ENCODE measurements around the gene GRAMD1B. TPM values are rescaled to one million over a fixed set of nuclear protein-coding genes. Genes with fewer than 3 reads are reported as not detected.
"Not testable (repeated sequence)": the region's sequence is repeated elsewhere in the genome, so short reads cannot be mapped to it uniquely, and the experiment has no call there.

The GRAMD1B gene
- total and polyA plus RNA-seq, 12 donors = 7.3 to 41.0 (median 21.0) TPM

DNA sequence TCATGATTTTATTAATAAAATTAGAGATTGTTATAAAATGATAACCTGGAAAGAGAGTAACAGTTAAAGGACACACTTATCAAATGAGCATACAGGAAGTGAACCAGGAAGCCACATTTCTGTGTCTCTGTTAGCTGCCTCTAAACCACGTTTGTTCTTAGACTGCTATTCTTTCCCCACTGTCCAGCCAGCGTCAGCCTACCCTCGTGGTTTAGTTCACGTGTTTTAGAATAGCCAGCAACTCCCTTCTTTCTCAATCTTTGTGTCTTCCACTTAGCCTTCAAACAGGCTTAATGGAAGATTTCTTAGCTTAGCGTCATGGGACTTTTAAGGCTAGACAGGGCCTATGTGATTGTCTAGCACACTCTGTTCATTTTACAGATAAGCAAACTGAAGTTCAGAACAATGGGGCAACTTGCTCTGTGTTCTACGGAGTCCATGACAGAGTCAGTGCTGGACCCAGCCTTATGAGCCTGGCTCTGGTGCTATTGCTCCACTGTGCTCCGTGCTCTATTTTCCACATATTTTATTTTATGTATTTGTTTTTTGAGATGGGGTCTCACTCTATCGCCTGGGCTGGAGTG lies 27.2 kb downstream of the GRAMD1B start:
- ATAC-seq = peak in 6 of 8 donors; percentile 15 to 39 (median 27)
- TF ChIP-seq, protein P1, sequence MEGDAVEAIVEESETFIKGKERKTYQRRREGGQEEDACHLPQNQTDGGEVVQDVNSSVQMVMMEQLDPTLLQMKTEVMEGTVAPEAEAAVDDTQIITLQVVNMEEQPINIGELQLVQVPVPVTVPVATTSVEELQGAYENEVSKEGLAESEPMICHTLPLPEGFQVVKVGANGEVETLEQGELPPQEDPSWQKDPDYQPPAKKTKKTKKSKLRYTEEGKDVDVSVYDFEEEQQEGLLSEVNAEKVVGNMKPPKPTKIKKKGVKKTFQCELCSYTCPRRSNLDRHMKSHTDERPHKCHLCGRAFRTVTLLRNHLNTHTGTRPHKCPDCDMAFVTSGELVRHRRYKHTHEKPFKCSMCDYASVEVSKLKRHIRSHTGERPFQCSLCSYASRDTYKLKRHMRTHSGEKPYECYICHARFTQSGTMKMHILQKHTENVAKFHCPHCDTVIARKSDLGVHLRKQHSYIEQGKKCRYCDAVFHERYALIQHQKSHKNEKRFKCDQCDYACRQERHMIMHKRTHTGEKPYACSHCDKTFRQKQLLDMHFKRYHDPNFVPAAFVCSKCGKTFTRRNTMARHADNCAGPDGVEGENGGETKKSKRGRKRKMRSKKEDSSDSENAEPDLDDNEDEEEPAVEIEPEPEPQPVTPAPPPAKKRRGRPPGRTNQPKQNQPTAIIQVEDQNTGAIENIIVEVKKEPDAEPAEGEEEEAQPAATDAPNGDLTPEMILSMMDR (IDR thresholded peaks at IDR 0.05) = no peak
- H3K36me3 ChIP-seq = no peaks in the 10 kb centered on the region
- peaks cover 0 to 57% (median 24%) of the 10 kb centered on the region in 9 donors for H3K4me1 ChIP-seq
- H3K9me3 ChIP-seq = no peaks in the 10 kb centered on the region
- peak overlapping the region in 6 of 10 donors; percentile 12 to 87 (median 39) for H3K27ac ChIP-seq
- intact Hi-C loops (cut with DNase I) = no loop called here
- 56 to 64% methylated on average over 8 of the region's 8 CpGs for WGBS, 2 donors
- H3K4me3 ChIP-seq = no peak overlapping the region
- H3K27me3 ChIP-seq = no peaks in the 10 kb centered on the region
- DNase-seq = no peak

DNA sequence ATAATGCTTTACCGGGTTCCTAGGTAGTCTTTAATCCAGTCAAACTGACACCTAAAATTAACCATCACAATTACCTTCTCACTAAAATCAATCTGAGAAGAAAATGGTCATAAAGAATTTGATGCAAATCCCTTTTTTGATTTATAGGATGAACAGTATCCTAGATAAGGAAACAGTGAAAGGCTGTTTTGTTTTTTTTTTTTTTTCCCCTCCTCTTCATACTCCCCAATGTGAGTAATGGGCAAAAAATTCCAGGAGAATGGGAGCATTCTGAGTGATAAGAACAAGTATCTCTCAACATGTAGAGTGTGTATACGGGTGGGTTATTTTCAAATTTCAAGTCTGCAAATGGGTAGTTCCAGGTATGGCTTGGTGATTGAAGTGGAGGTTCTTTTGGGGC lies 28.4 kb downstream of the GRAMD1B start:
- 88 to 89% methylated on average over 2 of the region's 2 CpGs for WGBS, 2 donors

DNA sequence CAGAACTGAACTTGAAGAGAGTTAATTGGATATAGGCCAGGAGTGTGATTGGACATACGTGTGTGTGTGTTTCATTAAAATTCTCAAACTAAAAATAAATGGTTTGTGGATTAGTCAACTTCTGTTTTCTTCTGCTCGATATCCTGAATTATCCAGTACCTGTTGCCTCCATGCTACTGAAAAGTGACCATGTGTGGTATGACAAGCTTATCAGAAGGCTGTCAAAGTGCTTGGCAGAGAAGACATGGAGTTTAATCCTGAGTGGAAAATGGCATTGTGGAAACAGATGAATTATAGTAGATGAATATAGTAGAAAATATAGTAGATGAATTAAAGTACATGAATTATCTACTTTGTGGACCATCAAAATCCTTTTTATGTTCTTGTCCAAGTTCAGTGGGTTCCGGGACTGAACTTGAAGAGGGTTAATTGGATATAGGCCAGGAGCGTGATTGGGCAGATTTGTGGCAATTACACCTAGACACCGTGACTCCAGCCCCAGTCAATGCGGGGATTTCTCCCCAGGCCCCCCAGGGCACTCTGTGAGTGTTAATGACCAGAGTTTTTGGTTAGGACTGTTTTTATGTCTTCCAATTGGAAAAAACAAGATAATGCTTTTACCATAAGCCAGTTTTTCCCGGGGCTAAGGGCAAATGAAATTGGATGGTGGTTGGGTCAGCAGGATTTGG lies 30.1 kb downstream of the GRAMD1B start:
- TF ChIP-seq, protein P1 (IDR thresholded peaks at IDR 0.05) = no peak
- Histone ChIP-seq H3K27me3 (no peaks in the 10 kb centered on the region), H3K27ac (peak overlapping the region; percentile 47 to 87 (median 76)), H3K4me3 (no peak overlapping the region), H3K36me3 (no peaks in the 10 kb centered on the region), H3K9me3 (no peaks in the 10 kb centered on the region), H3K4me1 (peaks cover 0 to 34% (median 16%) of the 10 kb centered on the region in 9 donors)
- intact Hi-C loops (cut with DNase I) = no loop called here
- DNase-seq (no peak), ATAC-seq (peak in 7 of 8 donors; percentile 52 to 78 (median 57))
- WGBS, 2 donors = 42 to 46% methylated on average over 7 of the region's 7 CpGs

More for the DNA sequence above, 28.4 kb downstream of the GRAMD1B start:
- Histone ChIP-seq H3K9me3 (no peaks in the 10 kb centered on the region), H3K4me1 (peaks cover 0 to 45% (median 24%) of the 10 kb centered on the region in 9 donors), H3K4me3 (no peak overlapping the region), H3K27ac (no peak overlapping the region), H3K27me3 (no peaks in the 10 kb centered on the region), H3K36me3 (no peaks in the 10 kb centered on the region)
- ATAC-seq (no peak), DNase-seq (no peak)
- TF ChIP-seq, protein P1 (IDR thresholded peaks at IDR 0.05) = no peak
- intact Hi-C loops (cut with DNase I) = no loop called here

- intact Hi-C loops (cut with DNase I) = no loop called here
- Histone ChIP-seq H3K9me3 (no peaks in the 10 kb centered on the region), H3K4me1 (peaks cover 0 to 39% (median 16%) of the 10 kb centered on the region in 9 donors), H3K4me3 (no peak overlapping the region), H3K27me3 (no peaks in the 10 kb centered on the region), H3K36me3 (no peaks in the 10 kb centered on the region), H3K27ac (peak overlapping the region; percentile 47 to 87 (median 76))
- DNase-seq (peak; percentile 68 to 73), ATAC-seq (peak; percentile 73 to 90 (median 84))
- 36 to 38% methylated on average over 4 of the region's 4 CpGs for WGBS, 2 donors
- TF ChIP-seq, protein P1 (IDR thresholded peaks at IDR 0.05) = peak in 4 of 9 donors; percentile 7 to 33 (median 18)
Measured at GRCh38 chr11:123461164-123461563, 31.1 kb downstream of the GRAMD1B start.

DNA sequence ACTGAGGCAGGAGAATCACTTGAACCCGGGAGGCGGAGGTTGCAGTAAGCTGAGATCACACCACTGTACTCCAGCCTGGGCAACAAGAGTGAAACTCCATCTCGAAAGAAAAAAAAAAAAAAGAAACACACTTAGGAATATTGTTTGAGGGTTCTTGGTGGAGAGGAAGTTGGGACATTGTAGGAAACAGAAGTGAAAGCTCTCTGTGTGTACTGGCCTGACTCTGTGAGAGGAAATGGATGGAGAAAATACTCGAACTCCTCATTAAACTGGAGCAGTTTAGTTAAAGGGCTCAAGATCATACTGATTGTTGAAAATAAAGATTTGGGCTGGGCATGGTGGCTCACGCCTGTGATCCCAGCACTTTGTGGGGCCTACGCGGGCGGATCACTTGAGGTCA lies 35.6 kb downstream of the GRAMD1B start:
- not testable (repeated sequence) for H3K4me3 ChIP-seq, DNase-seq, H3K27me3 ChIP-seq, H3K36me3 ChIP-seq, H3K9me3 ChIP-seq
- peak in 3 of 8 donors; percentile 17 to 36 (median 31) for ATAC-seq
- Histone ChIP-seq H3K27ac (peak overlapping the region in 3 of 10 donors; percentile 19 to 76 (median 26)), H3K4me1 (peaks cover 0 to 37% (median 16%) of the 10 kb centered on the region in 9 donors)
- WGBS, 2 donors = 86 to 87% methylated on average over 8 of the region's 8 CpGs
- intact Hi-C loops (cut with DNase I) = loop anchor here in 1 of 10 donors (5.0 kb wide), 1 partner anchor 642 kb away; no protein-coding TSS in a partner anchor

- not testable (repeated sequence) for H3K4me3 ChIP-seq, H3K27me3 ChIP-seq, H3K36me3 ChIP-seq, DNase-seq, H3K9me3 ChIP-seq, ATAC-seq
- H3K27ac ChIP-seq = peak overlapping the region in 3 of 10 donors; percentile 19 to 76 (median 26)
- intact Hi-C loops (cut with DNase I) = loop anchor here in 1 of 10 donors (5.0 kb wide), 1 partner anchor 641 kb away; no protein-coding TSS in a partner anchor
- peaks cover 0 to 41% (median 11%) of the 10 kb centered on the region in 9 donors for H3K4me1 ChIP-seq
- 75 to 85% methylated on average over 1 of the region's 1 CpG for WGBS, 2 donors
Measured at GRCh38 chr11:123466172-123466571, 36.1 kb downstream of the GRAMD1B start.

Data from heart right ventricle (tissue), 16 donors.